C4-2B (cell line): ENCODE results near the gene KLRG1.

Experiments used
- H3K27ac ChIP-seq: fragments of 450-650 bp; 2 replicates; pipeline ENCODE4 v1.5.1; 2017
- ZFX ChIP-seq: fragments of 450-650 bp; IDR thresholded peaks from 2 replicates; pipeline ENCODE4 v1.6.1; 2017
- TF ChIP-seq, protein P1 (sequence below): fragments of 450-650 bp; conservative IDR thresholded peaks from 2 replicates; pipeline ENCODE4 v1.5.1; 2017; ENCODE audit warnings: mild to moderate bottlenecking

The KLRG1 gene

DNA sequence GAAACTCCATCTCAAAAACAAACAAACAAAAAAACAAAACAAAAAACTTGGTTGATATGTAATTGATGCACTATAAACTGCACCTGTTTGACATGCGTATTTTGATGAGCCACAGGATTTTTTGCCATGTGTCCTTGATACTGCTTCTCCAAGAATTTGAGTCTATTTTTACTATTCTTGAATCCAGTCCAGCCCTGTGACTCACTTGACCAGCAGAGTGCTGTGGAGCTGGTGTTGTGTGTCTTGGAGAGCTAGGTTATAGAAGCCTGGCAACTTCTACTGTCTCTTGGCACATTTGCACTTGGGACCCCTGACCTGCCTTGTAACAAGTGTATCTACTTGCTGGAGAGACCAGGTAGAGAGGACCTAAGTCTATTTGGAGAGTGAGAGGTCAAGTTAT is 52.0 kb downstream of the KLRG1 start:
- no peak overlapping the region for H3K27ac ChIP-seq
- TF ChIP-seq, protein P1, sequence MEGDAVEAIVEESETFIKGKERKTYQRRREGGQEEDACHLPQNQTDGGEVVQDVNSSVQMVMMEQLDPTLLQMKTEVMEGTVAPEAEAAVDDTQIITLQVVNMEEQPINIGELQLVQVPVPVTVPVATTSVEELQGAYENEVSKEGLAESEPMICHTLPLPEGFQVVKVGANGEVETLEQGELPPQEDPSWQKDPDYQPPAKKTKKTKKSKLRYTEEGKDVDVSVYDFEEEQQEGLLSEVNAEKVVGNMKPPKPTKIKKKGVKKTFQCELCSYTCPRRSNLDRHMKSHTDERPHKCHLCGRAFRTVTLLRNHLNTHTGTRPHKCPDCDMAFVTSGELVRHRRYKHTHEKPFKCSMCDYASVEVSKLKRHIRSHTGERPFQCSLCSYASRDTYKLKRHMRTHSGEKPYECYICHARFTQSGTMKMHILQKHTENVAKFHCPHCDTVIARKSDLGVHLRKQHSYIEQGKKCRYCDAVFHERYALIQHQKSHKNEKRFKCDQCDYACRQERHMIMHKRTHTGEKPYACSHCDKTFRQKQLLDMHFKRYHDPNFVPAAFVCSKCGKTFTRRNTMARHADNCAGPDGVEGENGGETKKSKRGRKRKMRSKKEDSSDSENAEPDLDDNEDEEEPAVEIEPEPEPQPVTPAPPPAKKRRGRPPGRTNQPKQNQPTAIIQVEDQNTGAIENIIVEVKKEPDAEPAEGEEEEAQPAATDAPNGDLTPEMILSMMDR: no peak
- TF ChIP-seq ZFX: no peak

DNA sequence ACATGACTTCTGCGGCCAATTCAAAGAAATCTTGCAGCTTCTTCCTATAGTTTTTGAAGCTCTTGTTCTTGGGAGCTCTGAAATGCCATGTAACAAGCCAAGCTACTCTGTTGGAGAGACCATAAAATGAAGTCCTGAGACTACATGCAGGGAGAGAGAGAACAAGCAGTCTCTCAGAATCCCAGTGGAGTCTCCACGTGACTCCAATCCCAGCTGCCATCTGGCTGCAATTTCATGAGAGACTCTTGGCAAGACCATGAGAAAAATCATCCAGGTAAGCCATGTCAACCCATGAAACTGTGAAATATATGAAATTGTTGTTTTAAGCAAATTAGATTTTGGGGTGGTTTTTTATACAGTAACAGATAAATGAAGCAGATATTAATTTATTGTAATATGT is 54.4 kb downstream of the KLRG1 start:
- TF ChIP-seq ZFX: no peak
- TF ChIP-seq, protein P1: no peak

DNA sequence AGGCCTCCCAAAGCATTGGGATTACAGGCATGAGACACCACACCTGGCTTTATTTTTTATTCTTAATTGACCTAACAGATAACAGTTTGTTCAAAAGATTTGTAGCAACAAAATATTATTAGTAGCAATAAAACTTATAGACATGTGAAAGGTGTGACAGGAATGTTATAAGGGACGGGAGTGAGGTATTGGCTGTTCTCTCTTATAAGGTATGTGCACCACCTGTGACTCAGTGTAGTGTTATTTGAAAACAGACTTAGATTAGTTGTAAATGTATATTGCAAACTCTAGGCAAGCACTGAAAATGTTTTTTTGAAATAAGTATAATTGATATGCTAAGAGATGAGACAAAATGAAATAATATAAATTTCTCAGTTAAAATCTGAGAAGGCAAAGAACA is 57.8 kb downstream of the KLRG1 start:
- no peak for TF ChIP-seq ZFX
- TF ChIP-seq, protein P1: no peak
- no peak overlapping the region for H3K27ac ChIP-seq

More for the DNA sequence above, 54.4 kb downstream of the KLRG1 start:
- no peak overlapping the region for H3K27ac ChIP-seq

DNA sequence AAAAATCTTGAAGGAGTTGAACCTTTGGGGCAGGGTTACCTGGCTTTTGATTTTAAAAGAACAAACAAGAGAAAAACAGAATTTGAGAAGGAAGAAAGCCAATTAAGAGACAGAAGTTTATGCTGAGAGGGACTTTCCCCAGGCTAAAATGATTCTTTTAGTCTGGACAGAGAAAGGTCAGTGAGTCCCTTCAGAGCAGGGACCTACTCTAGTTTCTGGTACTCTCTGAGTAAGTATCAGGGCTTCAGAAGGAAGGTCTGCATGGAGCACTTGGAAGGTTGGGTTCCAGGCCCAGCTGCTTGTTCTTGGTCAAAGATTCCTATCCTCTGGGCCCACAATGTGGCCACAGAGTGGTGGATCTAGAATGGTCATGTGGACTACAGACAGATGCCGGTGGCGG is 59.6 kb downstream of the KLRG1 start:
- H3K27ac ChIP-seq: no peak overlapping the region
- TF ChIP-seq ZFX: no peak
- TF ChIP-seq, protein P1: no peak

DNA sequence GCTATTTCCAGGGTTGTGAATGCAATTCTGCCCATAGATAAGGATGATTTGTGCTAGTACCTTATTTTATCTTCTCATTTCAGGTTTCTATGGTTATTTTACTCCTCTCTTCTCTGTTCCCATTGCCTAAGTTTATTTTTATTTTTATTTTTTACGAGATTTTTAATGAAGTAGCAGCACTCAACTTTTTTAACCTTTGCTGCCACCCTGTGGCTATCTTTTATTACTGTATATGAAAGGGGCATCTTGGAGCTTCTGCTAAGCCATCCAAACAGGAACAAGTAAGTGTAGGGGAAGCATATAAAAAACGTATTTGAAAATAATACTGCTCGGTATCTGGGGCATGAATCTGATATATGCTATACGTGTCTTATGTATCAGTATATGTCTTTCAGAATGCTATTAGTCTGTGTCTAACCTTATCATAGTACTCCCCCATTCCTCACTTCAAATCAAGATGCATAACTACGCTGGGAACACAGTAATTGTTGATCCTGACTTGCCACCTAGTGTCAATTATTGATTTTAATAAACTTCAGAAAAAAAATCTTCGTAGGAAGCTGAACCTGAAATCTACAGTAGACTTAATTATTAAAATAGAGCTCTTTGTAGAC is 60.3 kb downstream of the KLRG1 start:
- TF ChIP-seq ZFX: no peak
- TF ChIP-seq, protein P1: peak; percentile 80
- no peak overlapping the region for H3K27ac ChIP-seq

DNA sequence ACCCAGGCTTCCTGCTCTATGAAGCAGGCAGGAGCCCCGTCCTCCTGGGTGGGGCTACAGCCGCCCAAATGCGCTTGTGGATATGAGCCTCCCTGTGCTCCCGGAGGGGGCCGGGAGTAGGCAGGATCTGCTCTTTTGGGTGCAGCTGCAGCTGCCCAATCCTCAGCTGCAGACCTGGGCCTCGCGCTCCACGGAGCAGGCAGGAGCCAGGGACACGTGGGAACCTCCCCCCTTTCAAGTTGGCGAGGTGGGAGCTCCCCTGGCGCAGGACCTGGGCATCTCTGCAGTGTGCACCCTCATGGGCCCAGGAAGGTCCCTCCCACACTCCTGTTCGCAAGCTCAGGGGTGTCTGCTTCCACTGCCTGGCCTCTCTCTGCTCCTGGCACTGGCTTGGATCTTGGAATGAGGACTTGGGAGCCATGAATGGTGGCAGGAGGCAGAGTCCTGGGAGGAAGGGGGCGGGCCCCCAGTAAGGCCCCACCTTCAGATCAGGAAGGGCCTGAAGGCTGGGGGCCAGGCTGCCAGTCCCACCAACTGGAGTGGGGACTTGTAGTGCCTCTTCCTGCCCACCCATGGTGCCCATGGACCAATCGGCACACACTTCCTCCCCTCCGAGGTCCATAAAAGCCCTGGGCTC is 61.3 kb downstream of the KLRG1 start:
- no peak overlapping the region for H3K27ac ChIP-seq
- no peak for TF ChIP-seq ZFX
- TF ChIP-seq, protein P1: no peak

DNA sequence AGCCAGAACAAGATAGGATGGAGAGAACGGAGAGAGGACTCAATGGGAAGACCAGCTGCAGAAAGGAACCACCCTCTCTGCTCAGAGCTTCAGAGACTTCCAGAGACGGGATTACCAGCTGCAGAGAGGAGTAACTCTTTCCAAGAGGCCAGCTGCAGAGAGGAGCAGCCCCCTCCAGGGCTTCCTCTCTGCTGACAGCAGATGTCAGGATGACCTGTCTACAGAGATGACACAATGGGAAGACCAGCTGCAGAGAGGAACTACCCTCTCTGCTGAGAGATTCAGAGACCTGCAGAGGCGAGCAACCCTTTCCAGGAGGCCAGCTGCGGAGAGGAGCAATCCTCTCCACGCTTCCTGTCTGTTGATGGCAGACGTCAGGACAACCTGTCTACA is 61.8 kb downstream of the KLRG1 start:
- no peak for TF ChIP-seq ZFX
- TF ChIP-seq, protein P1: no peak
- H3K27ac ChIP-seq: no peak overlapping the region
